Measurements from ENCODE around the gene HCAR3.
"Not testable (repeated sequence)": the region's sequence is repeated elsewhere in the genome, so short reads cannot be mapped to it uniquely, and the experiment has no call there.

Gene HCAR3

GRCh38 chr12:122696922-122697321 lies 19.7 kb downstream of the HCAR3 start:
- H3K27me3 ChIP-seq (ENCODE audit: control insufficient read depth in 1 of 2, insufficient read depth in 2 of 2, low read length in 2 of 2) = not testable (repeated sequence)

DNA sequence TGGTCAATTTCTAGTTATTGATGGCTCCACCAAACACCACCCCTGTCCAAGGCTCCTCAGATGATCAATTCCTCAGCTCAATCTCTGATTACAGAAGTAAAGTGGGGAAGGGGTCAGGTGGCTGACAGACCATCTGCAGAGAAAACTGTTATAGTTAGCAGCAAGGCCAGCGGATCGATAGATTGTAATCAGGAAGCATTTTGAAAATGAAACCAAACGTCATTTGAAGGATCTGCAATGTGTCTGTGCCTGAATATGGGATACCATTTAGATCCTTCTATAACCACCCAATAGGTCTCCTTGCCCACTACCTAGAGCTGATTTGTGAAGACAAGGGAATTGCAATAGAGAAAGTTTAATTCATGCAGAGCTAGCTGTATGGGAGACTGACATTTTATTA lies 25.0 kb downstream of the HCAR3 start:
- Histone ChIP-seq H3K36me3 (ENCODE audit: control insufficient read depth in 1 of 2, insufficient read depth in 2 of 2, low read length in 2 of 2) (no peaks in the 10 kb centered on the region), H3K9me3 (ENCODE audit: control insufficient read depth in 1 of 2, low read length in 2 of 2) (no peaks in the 10 kb centered on the region), H3K4me3 (ENCODE audit: low read depth in 1 of 2, low read length in 2 of 2) (peak overlapping the region in 1 of 2 donors; percentile 15), H3K27me3 (ENCODE audit: control insufficient read depth in 1 of 2, insufficient read depth in 2 of 2, low read length in 2 of 2) (no peaks in the 10 kb centered on the region), H3K4me1 (ENCODE audit: control insufficient read depth in 1 of 2, insufficient read depth in 2 of 2, low read length in 2 of 2) (peaks cover 0 to 4% of the 10 kb centered on the region in 2 donors), H3K27ac (ENCODE audit: low read depth, low read length) (no peak overlapping the region), H3K9ac (ENCODE audit: low read depth in 1 of 2, low read length in 2 of 2) (no peak overlapping the region)

More at GRCh38 chr12:122696922-122697321, 19.7 kb downstream of the HCAR3 start:
- not testable (repeated sequence) for H3K9me3 ChIP-seq (ENCODE audit: control insufficient read depth in 1 of 2, low read length in 2 of 2); H3K4me1 ChIP-seq (ENCODE audit: control insufficient read depth in 1 of 2, insufficient read depth in 2 of 2, low read length in 2 of 2); H3K27ac ChIP-seq (ENCODE audit: low read depth, low read length); H3K36me3 ChIP-seq (ENCODE audit: control insufficient read depth in 1 of 2, insufficient read depth in 2 of 2, low read length in 2 of 2); H3K4me3 ChIP-seq (ENCODE audit: low read depth in 1 of 2, low read length in 2 of 2); H3K9ac ChIP-seq (ENCODE audit: low read depth in 1 of 2, low read length in 2 of 2)

- Histone ChIP-seq H3K4me3 (ENCODE audit: low read depth in 1 of 2, low read length in 2 of 2) (no peak overlapping the region), H3K36me3 (ENCODE audit: control insufficient read depth in 1 of 2, insufficient read depth in 2 of 2, low read length in 2 of 2) (no peaks in the 10 kb centered on the region), H3K9me3 (ENCODE audit: control insufficient read depth in 1 of 2, low read length in 2 of 2) (no peaks in the 10 kb centered on the region), H3K4me1 (ENCODE audit: control insufficient read depth in 1 of 2, insufficient read depth in 2 of 2, low read length in 2 of 2) (peaks cover 0 to 4% of the 10 kb centered on the region in 2 donors), H3K27ac (ENCODE audit: low read depth, low read length) (no peak overlapping the region), H3K9ac (ENCODE audit: low read depth in 1 of 2, low read length in 2 of 2) (no peak overlapping the region), H3K27me3 (ENCODE audit: control insufficient read depth in 1 of 2, insufficient read depth in 2 of 2, low read length in 2 of 2) (no peaks in the 10 kb centered on the region)
Observed at GRCh38 chr12:122688291-122688690, 28.3 kb downstream of the HCAR3 start.

GRCh38 chr12:122687086-122687485 lies 29.5 kb downstream of the HCAR3 start:
- Histone ChIP-seq H3K27me3 (ENCODE audit: control insufficient read depth in 1 of 2, insufficient read depth in 2 of 2, low read length in 2 of 2) (no peaks in the 10 kb centered on the region), H3K9me3 (ENCODE audit: control insufficient read depth in 1 of 2, low read length in 2 of 2) (no peaks in the 10 kb centered on the region), H3K4me1 (ENCODE audit: control insufficient read depth in 1 of 2, insufficient read depth in 2 of 2, low read length in 2 of 2) (peaks cover 0 to 4% of the 10 kb centered on the region in 2 donors), H3K9ac (ENCODE audit: low read depth in 1 of 2, low read length in 2 of 2) (no peak overlapping the region), H3K36me3 (ENCODE audit: control insufficient read depth in 1 of 2, insufficient read depth in 2 of 2, low read length in 2 of 2) (no peaks in the 10 kb centered on the region), H3K27ac (ENCODE audit: low read depth, low read length) (no peak overlapping the region), H3K4me3 (ENCODE audit: low read depth in 1 of 2, low read length in 2 of 2) (no peak overlapping the region)

DNA sequence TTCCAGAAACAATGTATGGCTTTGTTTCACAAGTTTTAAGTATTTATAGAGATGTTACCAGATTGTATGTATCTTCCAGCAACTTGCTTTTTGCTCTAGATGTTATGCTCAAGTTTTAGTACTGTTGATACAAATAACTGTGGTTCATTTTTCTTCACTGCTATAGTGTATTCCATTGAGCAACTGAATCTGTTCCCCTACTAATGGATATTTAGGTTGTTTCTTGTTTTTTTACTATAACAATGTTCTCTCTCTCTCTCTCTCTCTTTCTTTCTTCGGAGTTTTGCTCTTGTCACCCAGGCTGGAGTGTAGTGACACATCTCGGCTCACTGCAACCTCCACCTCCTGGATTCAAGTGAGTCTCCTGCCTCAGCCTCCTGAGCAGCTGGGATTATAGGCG lies 30.1 kb downstream of the HCAR3 start:
- H3K36me3 ChIP-seq (ENCODE audit: control insufficient read depth in 1 of 2, insufficient read depth in 2 of 2, low read length in 2 of 2) = no peaks in the 10 kb centered on the region
- no peaks in the 10 kb centered on the region for H3K9me3 ChIP-seq (ENCODE audit: control insufficient read depth in 1 of 2, low read length in 2 of 2)
- H3K9ac ChIP-seq (ENCODE audit: low read depth in 1 of 2, low read length in 2 of 2) = no peak overlapping the region
- H3K27ac ChIP-seq (ENCODE audit: low read depth, low read length) = no peak overlapping the region
- H3K27me3 ChIP-seq (ENCODE audit: control insufficient read depth in 1 of 2, insufficient read depth in 2 of 2, low read length in 2 of 2) = no peaks in the 10 kb centered on the region
- H3K4me3 ChIP-seq (ENCODE audit: low read depth in 1 of 2, low read length in 2 of 2) = no peak overlapping the region
- H3K4me1 ChIP-seq (ENCODE audit: control insufficient read depth in 1 of 2, insufficient read depth in 2 of 2, low read length in 2 of 2) = peaks cover 0 to 2% of the 10 kb centered on the region in 2 donors

DNA sequence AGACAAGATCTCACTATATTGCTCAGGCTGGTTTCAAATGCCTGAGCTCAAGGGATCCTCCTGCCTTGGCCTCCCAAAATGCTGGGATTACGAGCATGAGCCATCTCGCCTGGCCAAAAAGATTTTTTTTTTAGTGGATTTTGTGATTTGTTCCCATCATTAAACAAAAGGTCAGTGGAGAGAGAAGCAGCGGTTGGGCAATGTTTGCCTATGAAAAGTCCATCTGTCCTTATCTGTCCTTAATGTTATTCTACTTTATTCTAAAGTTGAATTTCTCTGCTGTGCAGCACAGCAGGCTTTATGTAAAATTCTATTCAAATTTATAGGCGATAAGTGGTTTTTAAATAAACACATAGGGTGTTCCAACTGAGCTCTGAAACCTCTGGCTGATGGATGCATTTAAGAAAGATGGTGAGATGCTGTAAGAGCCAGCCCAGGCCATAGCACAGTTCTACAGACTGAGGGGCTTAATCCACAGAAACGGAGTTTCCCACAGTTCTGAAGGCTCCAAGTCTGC lies 32.3 kb downstream of the HCAR3 start:
- H3K9me3 ChIP-seq (ENCODE audit: control insufficient read depth in 1 of 2, low read length in 2 of 2) = no peaks in the 10 kb centered on the region
- H3K4me3 ChIP-seq (ENCODE audit: low read depth in 1 of 2, low read length in 2 of 2) = no peak overlapping the region
- H3K36me3 ChIP-seq (ENCODE audit: control insufficient read depth in 1 of 2, insufficient read depth in 2 of 2, low read length in 2 of 2) = no peaks in the 10 kb centered on the region
- no peak overlapping the region for H3K27ac ChIP-seq (ENCODE audit: low read depth, low read length)
- H3K27me3 ChIP-seq (ENCODE audit: control insufficient read depth in 1 of 2, insufficient read depth in 2 of 2, low read length in 2 of 2) = no peaks in the 10 kb centered on the region
- H3K9ac ChIP-seq (ENCODE audit: low read depth in 1 of 2, low read length in 2 of 2) = no peak overlapping the region
- no peaks in the 10 kb centered on the region for H3K4me1 ChIP-seq (ENCODE audit: control insufficient read depth in 1 of 2, insufficient read depth in 2 of 2, low read length in 2 of 2)

DNA sequence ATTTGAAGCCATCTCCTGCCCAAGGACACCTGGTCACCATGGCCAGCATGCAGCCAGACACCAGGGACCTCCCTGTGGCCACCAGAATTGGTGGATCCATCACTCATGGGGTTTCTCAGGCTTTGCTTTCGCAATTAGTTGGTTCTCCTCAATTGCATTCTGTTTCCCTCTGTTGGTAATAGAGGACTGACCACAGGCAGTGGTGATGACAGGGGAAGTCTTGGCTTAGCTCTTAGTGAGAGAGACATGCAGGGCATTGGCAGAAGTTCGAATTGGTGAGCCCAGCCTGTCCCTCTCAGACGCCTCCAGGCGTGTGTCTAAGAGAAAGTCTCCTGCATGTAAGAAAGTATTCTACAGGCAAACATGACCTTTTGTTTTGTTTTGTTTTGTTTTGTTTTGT lies 34.8 kb downstream of the HCAR3 start:
- Histone ChIP-seq H3K9me3 (ENCODE audit: control insufficient read depth in 1 of 2, low read length in 2 of 2) (no peaks in the 10 kb centered on the region), H3K4me1 (ENCODE audit: control insufficient read depth in 1 of 2, insufficient read depth in 2 of 2, low read length in 2 of 2) (no peaks in the 10 kb centered on the region), H3K27me3 (ENCODE audit: control insufficient read depth in 1 of 2, insufficient read depth in 2 of 2, low read length in 2 of 2) (no peaks in the 10 kb centered on the region), H3K9ac (ENCODE audit: low read depth in 1 of 2, low read length in 2 of 2) (no peak overlapping the region), H3K27ac (ENCODE audit: low read depth, low read length) (no peak overlapping the region), H3K36me3 (ENCODE audit: control insufficient read depth in 1 of 2, insufficient read depth in 2 of 2, low read length in 2 of 2) (no peaks in the 10 kb centered on the region), H3K4me3 (ENCODE audit: low read depth in 1 of 2, low read length in 2 of 2) (no peak overlapping the region)

- not testable (repeated sequence) for H3K27me3 ChIP-seq (ENCODE audit: control insufficient read depth in 1 of 2, insufficient read depth in 2 of 2, low read length in 2 of 2); H3K9ac ChIP-seq (ENCODE audit: low read depth in 1 of 2, low read length in 2 of 2); H3K36me3 ChIP-seq (ENCODE audit: control insufficient read depth in 1 of 2, insufficient read depth in 2 of 2, low read length in 2 of 2); H3K27ac ChIP-seq (ENCODE audit: low read depth, low read length); H3K4me1 ChIP-seq (ENCODE audit: control insufficient read depth in 1 of 2, insufficient read depth in 2 of 2, low read length in 2 of 2); H3K4me3 ChIP-seq (ENCODE audit: low read depth in 1 of 2, low read length in 2 of 2); H3K9me3 ChIP-seq (ENCODE audit: control insufficient read depth in 1 of 2, low read length in 2 of 2)
Observed at GRCh38 chr12:122680989-122681388, 35.6 kb downstream of the HCAR3 start.

DNA sequence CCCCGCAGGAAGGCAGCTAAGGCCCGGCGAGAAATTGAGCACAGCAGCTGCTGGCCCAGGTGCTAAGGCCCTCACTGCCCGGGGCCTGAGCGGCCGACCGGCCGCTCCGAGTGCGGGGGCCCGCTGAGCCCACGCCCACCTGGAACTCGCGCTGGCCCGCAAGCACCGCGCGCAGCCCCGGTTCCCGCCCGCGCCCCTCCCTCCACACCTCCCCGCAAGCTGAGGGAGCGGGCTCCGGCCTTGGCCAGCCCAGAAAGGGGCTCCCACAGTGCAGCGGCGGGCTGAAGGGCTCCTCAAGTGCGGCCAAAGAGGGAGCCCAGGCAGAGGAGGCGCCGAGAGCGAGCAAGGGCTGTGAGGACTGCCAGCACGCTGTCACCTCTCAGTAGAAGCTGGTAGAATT lies 39.8 kb downstream of the HCAR3 start:
- not testable (repeated sequence) for H3K4me1 ChIP-seq (ENCODE audit: control insufficient read depth in 1 of 2, insufficient read depth in 2 of 2, low read length in 2 of 2); H3K9me3 ChIP-seq (ENCODE audit: control insufficient read depth in 1 of 2, low read length in 2 of 2); H3K36me3 ChIP-seq (ENCODE audit: control insufficient read depth in 1 of 2, insufficient read depth in 2 of 2, low read length in 2 of 2); H3K4me3 ChIP-seq (ENCODE audit: low read depth in 1 of 2, low read length in 2 of 2); H3K27me3 ChIP-seq (ENCODE audit: control insufficient read depth in 1 of 2, insufficient read depth in 2 of 2, low read length in 2 of 2); H3K9ac ChIP-seq (ENCODE audit: low read depth in 1 of 2, low read length in 2 of 2); H3K27ac ChIP-seq (ENCODE audit: low read depth, low read length)

DNA sequence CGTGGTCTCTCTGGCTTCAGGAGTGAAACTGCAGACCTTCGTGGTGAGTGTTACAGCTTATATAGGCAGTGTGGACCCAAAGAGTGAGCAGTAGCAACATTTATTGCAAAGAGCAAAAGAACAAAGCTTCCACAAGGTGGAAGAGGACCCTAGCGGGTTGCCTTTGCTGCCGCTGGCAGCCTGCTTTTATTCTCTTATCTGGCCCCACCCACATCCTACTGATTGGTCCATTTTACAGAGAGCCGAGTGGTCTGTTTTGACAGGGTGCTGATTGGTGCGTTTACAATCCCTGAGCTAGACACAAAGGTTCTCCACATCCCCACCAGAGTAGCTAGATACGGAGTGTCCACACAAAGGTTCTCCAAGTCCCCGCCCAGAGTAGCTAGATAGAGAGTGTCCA lies 40.6 kb downstream of the HCAR3 start:
- H3K9me3 ChIP-seq (ENCODE audit: control insufficient read depth in 1 of 2, low read length in 2 of 2); H3K4me3 ChIP-seq (ENCODE audit: low read depth in 1 of 2, low read length in 2 of 2); H3K27me3 ChIP-seq (ENCODE audit: control insufficient read depth in 1 of 2, insufficient read depth in 2 of 2, low read length in 2 of 2); H3K27ac ChIP-seq (ENCODE audit: low read depth, low read length); H3K4me1 ChIP-seq (ENCODE audit: control insufficient read depth in 1 of 2, insufficient read depth in 2 of 2, low read length in 2 of 2); H3K9ac ChIP-seq (ENCODE audit: low read depth in 1 of 2, low read length in 2 of 2); H3K36me3 ChIP-seq (ENCODE audit: control insufficient read depth in 1 of 2, insufficient read depth in 2 of 2, low read length in 2 of 2): not testable (repeated sequence)

DNA sequence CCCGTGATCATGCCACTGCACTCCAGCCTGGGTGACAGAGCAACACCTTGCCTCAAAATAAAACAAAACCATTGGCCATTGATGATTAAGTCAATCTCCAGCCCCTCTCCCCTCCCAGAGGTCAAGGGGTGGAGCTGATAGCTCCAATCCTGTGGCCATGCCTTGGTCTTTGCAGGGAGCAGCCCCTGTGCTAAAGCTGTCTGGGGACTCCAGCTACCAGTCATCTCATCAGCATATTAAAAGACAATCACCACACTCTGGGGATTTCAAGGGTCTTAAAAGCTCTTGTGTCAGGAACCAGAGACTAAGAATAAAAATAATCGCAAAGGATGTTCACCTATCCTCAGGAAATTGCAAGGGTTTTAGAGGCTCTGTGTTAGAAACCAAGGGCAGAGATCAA lies 44.1 kb downstream of the HCAR3 start:
- Histone ChIP-seq H3K4me1 (ENCODE audit: control insufficient read depth in 1 of 2, insufficient read depth in 2 of 2, low read length in 2 of 2) (no peaks in the 10 kb centered on the region), H3K4me3 (ENCODE audit: low read depth in 1 of 2, low read length in 2 of 2) (no peak overlapping the region), H3K9me3 (ENCODE audit: control insufficient read depth in 1 of 2, low read length in 2 of 2) (no peaks in the 10 kb centered on the region), H3K27me3 (ENCODE audit: control insufficient read depth in 1 of 2, insufficient read depth in 2 of 2, low read length in 2 of 2) (no peaks in the 10 kb centered on the region), H3K9ac (ENCODE audit: low read depth in 1 of 2, low read length in 2 of 2) (no peak overlapping the region), H3K27ac (ENCODE audit: low read depth, low read length) (no peak overlapping the region), H3K36me3 (ENCODE audit: control insufficient read depth in 1 of 2, insufficient read depth in 2 of 2, low read length in 2 of 2) (no peaks in the 10 kb centered on the region)

Data from duodenal mucosa (tissue), 2 donors.